ENCODE data around the gene GRK4. TPM values are rescaled to one million over a fixed set of nuclear protein-coding genes. Genes with fewer than 3 reads are reported as not detected.
A peak's percentile ranks its signal among the peaks of the same experiment; 100 is the strongest.
"Not testable (repeated sequence)": the region's sequence is repeated elsewhere in the genome, so short reads cannot be mapped to it uniquely, and the experiment has no call there.

GRK4 gene
- 1 to 10 TPM in 2 of 6 donors, under 1 TPM in 3, not detected in 1; 0.86 to 1.8 (median 0.96) TPM for polyA plus RNA-seq (ENCODE audit: low read depth in 6 of 6)

DNA sequence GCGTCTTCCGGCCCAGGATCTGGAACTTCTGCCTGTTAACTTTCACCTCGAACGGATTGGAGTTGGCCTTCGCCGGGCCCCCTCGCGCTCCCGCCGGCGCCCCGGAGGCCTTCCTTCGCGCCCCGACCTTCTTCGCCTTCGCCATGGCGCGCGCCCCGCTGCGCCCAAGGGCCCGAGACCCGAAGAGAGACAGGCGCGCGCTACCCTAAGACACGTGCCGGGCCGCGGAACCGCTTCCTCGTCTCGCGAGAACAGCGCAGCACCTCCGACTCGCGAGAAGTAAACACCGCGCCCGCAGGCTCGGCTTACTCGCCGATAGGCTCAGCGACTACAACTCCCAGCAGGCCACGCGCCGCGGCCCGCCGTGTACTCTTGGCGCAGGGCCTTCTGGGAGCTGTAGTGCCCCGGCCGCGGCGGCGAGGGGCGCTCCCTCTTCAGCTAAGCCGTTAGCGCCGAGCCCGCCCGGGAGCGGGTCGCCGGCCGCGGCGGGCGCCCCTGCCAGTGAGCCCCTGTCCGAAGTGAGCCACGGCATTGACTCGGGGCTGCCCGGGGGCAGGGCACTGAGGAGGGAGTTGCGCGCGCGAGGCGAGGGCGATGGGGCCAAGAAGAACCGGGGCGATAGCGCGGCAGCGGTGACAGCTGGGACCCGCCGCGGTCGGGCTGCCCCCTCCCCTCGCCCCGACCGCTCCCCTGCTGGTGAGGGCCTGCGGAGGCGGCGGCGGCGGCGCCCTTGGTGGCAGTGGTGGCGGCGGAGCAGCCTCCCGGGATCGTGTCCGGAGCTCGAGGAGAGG is at the start of gene GRK4, which contains the start of gene NOP14:
Gene GRK4 (plus strand): TSS at position 397 of the 791 bp plus-strand sequence. CDS start 500 bp downstream, outside the sequence.
Gene NOP14 (minus strand): TSS at position 232 of the 791 bp plus-strand sequence. CDS start 87 bp downstream, at position 145.
- Mint-ChIP-seq H3K27me3 (no peaks in the 10 kb centered on the region), H3K9me3 (no peaks in the 10 kb centered on the region), H3K4me1 (peaks cover 24 to 38% (median 34%) of the 10 kb centered on the region in 3 donors), H3K4me3 (peak within 1 kb of the TSS; percentile 79 to 96 (median 93)), H3K36me3 (no peaks in the 10 kb centered on the region), H3K27ac (peak within 1 kb of the TSS; percentile 80 to 97 (median 92))
- peak; percentile 90 to 92 for ATAC-seq (ENCODE audit: low read depth in 2 of 2)
- peak; percentile 96 for DNase-seq

DNA sequence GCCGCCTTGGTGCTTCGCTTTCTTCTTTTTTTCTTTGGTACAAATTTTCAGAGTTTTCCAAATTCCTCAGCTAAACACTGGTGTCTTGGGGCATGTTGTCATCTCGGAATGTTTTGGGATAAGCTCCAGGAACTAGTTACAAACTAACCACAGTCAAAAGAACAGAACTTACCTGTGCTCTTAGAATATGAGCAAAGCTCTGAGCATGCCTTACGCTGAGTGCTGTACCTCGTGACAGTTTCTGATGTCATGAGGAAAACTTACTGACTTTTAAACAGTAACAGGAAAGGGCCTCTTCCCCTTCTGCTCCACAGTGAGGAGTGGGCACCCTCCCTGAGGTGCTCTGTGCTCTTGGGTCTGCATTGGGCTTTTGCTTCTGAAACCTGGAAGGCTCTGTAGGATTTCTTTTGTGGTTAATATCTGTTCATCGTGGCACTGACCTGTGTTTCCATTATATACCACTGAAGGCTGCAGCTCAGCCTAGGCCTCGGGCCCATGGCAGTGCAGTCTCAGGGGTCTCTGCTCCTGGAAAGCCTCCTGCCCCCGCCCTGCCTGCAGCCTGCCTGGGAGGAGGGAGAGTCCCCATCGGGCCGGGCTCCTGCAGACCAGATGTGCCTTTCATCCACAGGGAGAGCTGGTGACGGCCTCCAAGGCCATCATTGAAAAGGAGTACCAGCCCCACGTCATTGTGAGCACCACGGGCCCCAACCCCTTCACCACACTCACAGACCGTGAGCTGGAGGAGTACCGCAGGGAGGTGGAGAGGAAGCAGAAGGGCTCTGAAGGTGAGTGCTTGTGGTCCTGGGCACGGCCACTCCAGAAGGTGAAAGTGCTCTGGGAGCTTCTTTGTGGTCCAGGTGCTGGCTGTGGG is 48.9 kb upstream of the GRK4 start:
- no peak for ATAC-seq (ENCODE audit: low read depth in 2 of 2)
- DNase-seq = no peak
- H3K27ac Mint-ChIP-seq = peak overlapping the region in 5 of 6 donors; percentile 20 to 77 (median 56)
- H3K4me1 Mint-ChIP-seq = peaks cover 18 to 32% (median 29%) of the 10 kb centered on the region in 3 donors
- H3K36me3 Mint-ChIP-seq = peaks cover 10 to 22% of the 10 kb centered on the region in 2 donors
- no peaks in the 10 kb centered on the region for H3K27me3 Mint-ChIP-seq
- peak overlapping the region in 1 of 8 donors; percentile 29 for H3K4me3 Mint-ChIP-seq
- peaks cover 0 to 3% (median 0%) of the 10 kb centered on the region in 7 donors for H3K9me3 Mint-ChIP-seq

DNA sequence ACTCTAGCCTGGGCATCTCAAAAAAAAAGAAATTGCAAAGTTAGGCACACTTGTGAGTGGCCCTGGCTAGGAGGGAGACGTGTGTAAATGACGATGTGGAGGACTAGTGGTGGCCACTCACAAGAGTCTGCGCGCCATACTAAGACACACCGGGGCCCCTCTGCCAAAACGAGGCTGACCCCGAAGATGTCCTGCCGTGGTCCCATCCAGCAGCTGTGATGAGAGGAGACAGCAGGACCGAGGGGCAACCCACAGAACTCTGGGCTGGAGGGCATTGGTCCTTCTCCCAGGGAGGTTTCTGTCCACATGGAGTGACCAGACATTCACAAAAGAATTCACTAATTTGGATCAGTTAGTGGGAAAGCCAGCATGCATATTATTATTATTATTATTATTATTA is 47.6 kb upstream of the GRK4 start:
- H3K9me3 Mint-ChIP-seq = peaks cover 0 to 4% (median 0%) of the 10 kb centered on the region in 7 donors
- H3K36me3 Mint-ChIP-seq = peaks cover 22 to 35% of the 10 kb centered on the region in 2 donors
- no peak for ATAC-seq (ENCODE audit: low read depth in 2 of 2)

DNA sequence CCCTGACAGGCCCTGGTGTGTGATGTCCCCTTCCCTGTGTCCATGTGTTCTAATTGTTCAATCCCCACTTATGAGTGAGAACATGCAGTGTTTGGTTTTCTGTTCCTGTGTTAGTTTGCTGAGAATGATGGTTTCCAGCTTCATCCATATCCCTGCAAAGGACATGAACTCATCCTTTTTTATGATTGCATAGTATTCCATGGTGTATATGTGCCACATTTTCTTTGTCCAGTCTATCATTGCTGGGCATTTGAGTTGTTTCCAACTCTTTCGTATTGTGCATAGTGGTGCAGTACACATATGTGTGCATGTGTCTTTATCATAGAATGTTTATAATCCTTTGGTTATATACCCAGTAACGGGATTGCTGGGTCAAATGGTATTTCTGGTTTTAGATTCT is 46.7 kb upstream of the GRK4 start:
- not testable (repeated sequence) for DNase-seq; ATAC-seq (ENCODE audit: low read depth in 2 of 2); H3K27me3 Mint-ChIP-seq; H3K9me3 Mint-ChIP-seq
- peak overlapping the region in 3 of 6 donors; percentile 44 to 97 (median 88) for H3K27ac Mint-ChIP-seq
- peaks cover 36 to 51% (median 50%) of the 10 kb centered on the region in 3 donors for H3K4me1 Mint-ChIP-seq
- H3K36me3 Mint-ChIP-seq = peaks cover 26 to 40% of the 10 kb centered on the region in 2 donors
- H3K4me3 Mint-ChIP-seq = peak overlapping the region in 1 of 8 donors; percentile 52

More for the DNA sequence above, 47.6 kb upstream of the GRK4 start:
- H3K27me3 Mint-ChIP-seq = no peaks in the 10 kb centered on the region
- no peak for DNase-seq
- H3K4me3 Mint-ChIP-seq = no peak overlapping the region
- H3K27ac Mint-ChIP-seq = peak overlapping the region in 3 of 6 donors; percentile 22 to 75 (median 56)
- peaks cover 31 to 45% (median 42%) of the 10 kb centered on the region in 3 donors for H3K4me1 Mint-ChIP-seq

DNA sequence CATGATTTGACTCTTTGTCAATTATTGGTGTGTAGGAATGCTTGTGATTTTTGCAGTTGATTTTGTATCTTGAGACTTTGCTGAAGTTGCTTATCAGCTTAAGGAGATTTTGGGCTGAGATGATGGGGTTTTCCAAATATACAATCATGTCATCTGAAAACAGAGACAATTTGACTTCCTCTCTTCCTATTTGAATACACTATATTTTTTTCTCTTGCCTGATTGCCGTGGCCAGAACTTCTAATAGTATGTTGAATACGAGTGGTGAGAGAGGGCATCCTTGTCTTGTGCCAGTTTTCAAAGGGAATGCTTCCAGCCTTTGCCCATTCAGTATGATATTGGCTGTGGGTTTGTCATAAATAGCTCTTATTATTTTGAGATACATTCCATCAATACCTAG is 45.1 kb upstream of the GRK4 start:
- not testable (repeated sequence) for DNase-seq, H3K27me3 Mint-ChIP-seq, H3K9me3 Mint-ChIP-seq
- H3K4me1 Mint-ChIP-seq = peaks cover 45 to 66% (median 64%) of the 10 kb centered on the region in 3 donors
- ATAC-seq (ENCODE audit: low read depth in 2 of 2) = peak; percentile 39 to 53
- H3K36me3 Mint-ChIP-seq = peaks cover 29 to 46% of the 10 kb centered on the region in 2 donors
- H3K4me3 Mint-ChIP-seq = peak overlapping the region in 7 of 8 donors; percentile 2 to 77 (median 44)
- H3K27ac Mint-ChIP-seq = peak overlapping the region; percentile 88 to 97 (median 96)

DNA sequence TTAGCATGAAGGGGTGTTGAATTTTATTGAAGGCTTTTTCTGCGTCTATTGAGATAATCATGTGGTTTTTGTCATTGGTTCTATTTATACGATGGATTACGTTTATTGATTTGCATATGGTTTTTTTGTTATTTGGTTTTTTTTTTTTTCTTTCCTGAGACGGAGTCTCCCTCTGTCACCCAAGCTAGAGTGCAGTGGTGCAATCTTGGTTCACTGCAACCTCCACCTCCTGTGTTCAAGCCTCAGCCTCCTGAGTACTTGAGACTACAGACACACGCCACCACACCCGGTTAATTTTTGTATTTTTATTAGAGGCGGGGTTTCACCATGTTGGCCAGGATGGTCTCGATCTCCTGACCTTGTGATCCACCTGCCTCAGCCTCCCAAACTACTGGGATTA is 44.7 kb upstream of the GRK4 start:
- not testable (repeated sequence) for H3K27me3 Mint-ChIP-seq, H3K9me3 Mint-ChIP-seq
- Mint-ChIP-seq H3K36me3 (peaks cover 29 to 46% of the 10 kb centered on the region in 2 donors), H3K4me1 (peaks cover 48 to 70% (median 69%) of the 10 kb centered on the region in 3 donors), H3K27ac (peak overlapping the region; percentile 88 to 97 (median 96)), H3K4me3 (peak overlapping the region; percentile 22 to 77 (median 46))
- ATAC-seq (ENCODE audit: low read depth in 2 of 2) = peak; percentile 81 to 93
- DNase-seq = peak; percentile 33

DNA sequence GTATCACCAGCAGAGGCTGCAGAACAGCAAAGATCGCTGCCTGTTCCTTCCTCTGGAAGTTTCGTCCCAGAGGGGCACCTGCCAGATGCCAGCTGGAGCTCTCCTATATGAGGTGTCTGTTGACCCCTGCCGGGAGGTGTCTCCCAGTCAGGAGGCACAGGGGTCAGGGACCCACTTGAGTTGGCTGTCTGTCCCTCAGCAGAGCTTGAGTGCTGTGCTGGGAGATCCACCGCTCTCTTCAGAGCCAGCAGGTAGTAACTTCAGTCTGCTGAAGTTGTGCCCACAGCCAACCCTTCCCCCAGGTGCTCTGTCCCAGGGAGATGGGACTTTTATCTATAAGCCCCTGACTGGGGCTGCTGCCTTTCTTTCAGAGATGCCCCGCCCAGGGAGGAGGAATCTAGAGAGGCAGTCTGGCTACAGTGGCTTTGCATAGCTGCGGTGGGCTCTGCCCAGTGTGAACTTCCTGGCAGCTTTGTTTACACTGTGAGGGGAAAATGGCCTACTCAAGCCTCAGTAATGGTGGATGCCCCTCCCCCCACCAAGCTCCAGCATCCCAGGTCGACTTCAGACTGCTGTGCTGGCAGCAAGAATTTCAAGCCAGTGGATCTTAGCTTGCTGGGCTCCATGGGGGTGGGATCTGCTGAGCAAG is 40.8 kb upstream of the GRK4 start:
- H3K9me3 Mint-ChIP-seq; ATAC-seq (ENCODE audit: low read depth in 2 of 2): not testable (repeated sequence)

DNA sequence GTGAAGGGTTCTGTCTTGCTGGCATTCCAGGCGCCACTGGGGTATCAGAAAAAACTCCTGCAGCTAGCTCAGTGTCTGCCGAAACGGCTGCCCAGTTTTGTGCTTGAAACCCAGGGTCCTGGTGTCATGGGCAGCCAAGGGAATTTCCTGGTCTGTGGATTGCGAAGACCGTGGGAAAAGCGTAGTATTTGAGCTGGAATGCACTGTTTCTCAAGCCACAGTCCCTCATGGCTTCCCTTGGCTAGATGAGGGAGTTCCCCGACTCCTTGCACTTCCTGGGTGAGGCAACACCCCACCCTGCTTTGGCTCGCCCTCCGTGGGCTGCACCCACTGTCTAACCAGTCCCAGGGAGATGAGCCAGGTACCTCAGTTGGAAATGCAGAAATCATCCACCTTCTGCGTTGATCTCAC is 40.2 kb upstream of the GRK4 start:
- Mint-ChIP-seq H3K4me3 (peak overlapping the region in 3 of 8 donors; percentile 36 to 56 (median 44)), H3K27me3 (no peaks in the 10 kb centered on the region), H3K27ac (peak overlapping the region in 3 of 6 donors; percentile 11 to 97 (median 65)), H3K36me3 (peaks cover 26 to 34% of the 10 kb centered on the region in 2 donors), H3K9me3 (peaks cover 0 to 4% (median 0%) of the 10 kb centered on the region in 7 donors), H3K4me1 (peaks cover 36 to 55% (median 49%) of the 10 kb centered on the region in 3 donors)
- no peak for DNase-seq
- no peak for ATAC-seq (ENCODE audit: low read depth in 2 of 2)

More for the DNA sequence above, 40.8 kb upstream of the GRK4 start:
- Mint-ChIP-seq H3K4me3 (peak overlapping the region in 3 of 8 donors; percentile 12 to 63 (median 56)), H3K27ac (peak overlapping the region; percentile 35 to 97 (median 76)), H3K36me3 (peaks cover 27 to 30% of the 10 kb centered on the region in 2 donors), H3K4me1 (peaks cover 38 to 61% (median 55%) of the 10 kb centered on the region in 3 donors)
- H3K27me3 Mint-ChIP-seq, DNase-seq: not testable (repeated sequence)

DNA sequence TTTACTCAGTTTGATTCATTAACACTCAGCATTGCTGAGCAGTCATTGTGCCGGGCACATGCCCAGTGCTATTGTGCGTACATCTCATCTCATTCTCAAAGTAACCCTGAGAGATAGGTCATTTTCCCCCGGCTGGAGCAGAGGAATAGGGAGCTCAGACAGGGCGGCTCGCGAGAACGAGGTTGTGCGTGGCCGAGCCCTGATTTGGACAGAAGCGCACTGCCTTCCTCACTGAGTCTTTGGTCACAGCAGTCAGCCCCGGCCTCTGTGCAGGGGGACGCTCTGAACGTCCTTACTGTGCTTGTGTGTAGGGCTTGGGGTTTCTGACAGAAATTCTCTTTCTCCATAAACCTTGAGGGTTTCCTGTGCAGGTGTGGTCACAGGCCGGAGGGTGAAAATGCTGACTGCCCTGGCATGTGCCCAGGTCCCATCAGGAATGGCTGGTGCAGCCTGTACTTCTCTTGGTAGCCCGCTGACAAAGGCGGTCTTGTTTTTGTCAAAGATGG is 39.6 kb upstream of the GRK4 start:
- Mint-ChIP-seq H3K36me3 (peaks cover 26 to 28% of the 10 kb centered on the region in 2 donors), H3K4me1 (peaks cover 31 to 49% (median 44%) of the 10 kb centered on the region in 3 donors), H3K9me3 (peaks cover 0 to 4% (median 0%) of the 10 kb centered on the region in 7 donors), H3K27ac (peak overlapping the region in 2 of 6 donors; percentile 65 to 97), H3K27me3 (no peaks in the 10 kb centered on the region), H3K4me3 (peak overlapping the region in 3 of 8 donors; percentile 36 to 44 (median 40))
- no peak for ATAC-seq (ENCODE audit: low read depth in 2 of 2)
- DNase-seq = no peak

DNA sequence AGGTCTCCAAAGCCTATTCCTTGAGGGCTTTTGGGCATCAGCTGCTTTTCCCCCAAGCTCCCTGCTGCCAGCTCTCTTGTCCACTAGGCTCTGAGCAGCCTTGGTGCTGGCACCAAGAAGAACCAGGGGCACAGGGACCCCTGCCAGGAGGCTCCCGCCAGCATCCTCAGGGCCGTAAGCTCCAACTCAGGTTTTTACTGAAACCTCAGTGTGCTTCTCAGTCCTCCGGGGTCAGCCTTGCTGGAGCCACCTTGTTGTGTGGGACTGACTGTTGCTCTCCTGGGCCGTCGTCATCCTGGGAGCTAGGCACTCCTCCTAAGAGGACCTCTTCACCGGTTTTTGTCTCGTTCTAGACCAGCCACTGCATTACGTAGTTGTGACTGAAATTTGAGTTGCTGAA is 39.1 kb upstream of the GRK4 start:
- peaks cover 25 to 32% of the 10 kb centered on the region in 2 donors for H3K36me3 Mint-ChIP-seq
- H3K4me3 Mint-ChIP-seq = no peak overlapping the region

DNA sequence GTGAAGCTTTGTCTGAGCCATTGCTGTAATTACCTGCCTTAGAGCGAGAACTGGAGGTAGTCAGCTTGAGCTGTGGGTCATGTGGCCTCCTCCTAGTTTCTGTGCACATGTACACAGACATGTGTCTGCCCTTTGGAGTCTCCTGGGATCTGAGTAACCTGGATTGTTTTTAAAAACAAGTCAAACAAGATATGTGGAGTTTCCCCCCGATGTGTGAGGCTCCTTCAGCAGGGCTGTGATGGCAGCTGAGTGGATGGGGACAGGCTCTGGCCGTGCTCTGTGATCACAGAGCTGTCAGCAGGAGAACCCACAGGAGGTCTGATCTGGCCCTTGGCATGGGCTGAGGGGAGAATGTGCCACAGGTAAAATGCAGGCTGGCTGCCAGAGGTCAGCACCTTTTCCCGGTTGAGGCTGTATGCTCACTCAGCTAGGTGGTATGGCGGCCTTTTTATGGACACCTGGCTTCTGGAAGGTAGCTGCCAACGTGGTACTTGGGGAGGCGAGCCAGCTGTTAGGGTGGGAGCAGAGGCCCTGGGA is 38.5 kb upstream of the GRK4 start:
- H3K4me3 Mint-ChIP-seq = no peak overlapping the region
- peaks cover 27 to 43% (median 34%) of the 10 kb centered on the region in 3 donors for H3K4me1 Mint-ChIP-seq
- peak overlapping the region in 4 of 6 donors; percentile 21 to 72 (median 34) for H3K27ac Mint-ChIP-seq
- DNase-seq (no peak), ATAC-seq (ENCODE audit: low read depth in 2 of 2) (no peak)
- H3K27me3 Mint-ChIP-seq = no peaks in the 10 kb centered on the region
- H3K9me3 Mint-ChIP-seq = peaks cover 0 to 4% (median 0%) of the 10 kb centered on the region in 7 donors
- H3K36me3 Mint-ChIP-seq = peaks cover 20 to 28% of the 10 kb centered on the region in 2 donors

More for the DNA sequence above, 39.1 kb upstream of the GRK4 start:
- peaks cover 31 to 48% (median 39%) of the 10 kb centered on the region in 3 donors for H3K4me1 Mint-ChIP-seq
- ATAC-seq (ENCODE audit: low read depth in 2 of 2) (no peak), DNase-seq (no peak)
- peaks cover 0 to 4% (median 0%) of the 10 kb centered on the region in 7 donors for H3K9me3 Mint-ChIP-seq
- H3K27me3 Mint-ChIP-seq = no peaks in the 10 kb centered on the region
- H3K27ac Mint-ChIP-seq = peak overlapping the region in 2 of 6 donors; percentile 12 to 28

DNA sequence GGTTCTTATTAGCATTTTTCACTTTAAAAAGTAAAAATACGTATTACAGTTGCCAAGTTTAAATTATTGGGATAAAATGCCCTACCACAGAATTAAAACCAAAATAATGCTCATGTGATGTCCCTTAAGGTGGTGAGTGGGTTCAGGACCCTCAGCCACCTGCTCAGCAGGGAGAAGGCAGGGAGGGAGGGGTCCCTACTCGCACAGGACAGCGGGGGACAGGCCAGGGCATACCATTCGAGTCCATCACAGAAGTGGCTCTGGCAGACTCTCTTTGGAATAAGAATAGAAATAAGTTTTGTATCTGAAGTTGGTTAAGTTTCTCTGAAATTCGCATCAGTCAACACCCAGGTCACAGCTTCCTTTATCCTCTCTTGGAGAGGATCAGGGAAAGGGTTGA is 37.9 kb upstream of the GRK4 start:
- Mint-ChIP-seq H3K4me1 (peaks cover 20 to 36% (median 27%) of the 10 kb centered on the region in 3 donors), H3K27me3 (no peaks in the 10 kb centered on the region), H3K27ac (peak overlapping the region in 1 of 6 donors; percentile 28), H3K36me3 (peaks cover 13 to 21% of the 10 kb centered on the region in 2 donors), H3K4me3 (no peak overlapping the region), H3K9me3 (no peaks in the 10 kb centered on the region)
- ATAC-seq (ENCODE audit: low read depth in 2 of 2) = no peak
- DNase-seq = no peak

Data from naive B cell (primary cell).